ENCODE measurements around the gene LIN7B. TPM values are rescaled to one million over a fixed set of nuclear protein-coding genes. Genes with fewer than 3 reads are reported as not detected.
"Not testable (repeated sequence)": the region's sequence is repeated elsewhere in the genome, so short reads cannot be mapped to it uniquely, and the experiment has no call there.

LIN7B gene
- total and polyA plus RNA-seq, 9 donors = 9.6 to 14.4 (median 11.4) TPM

GRCh38 chr19:49118565-49119410 lies 4.6 kb downstream of the LIN7B start, which contains the start of gene C19orf73:
Gene C19orf73 (minus strand): TSS chr19:49119143. CDS start chr19:49119022, 121 bp downstream.
- WGBS (ENCODE audit: insufficient coverage) = 1% methylated on average over 74 of the region's 85 CpGs
- Histone ChIP-seq H3K27ac (ENCODE audit: low read length) (peak within 1 kb of the TSS; percentile 95), H3K27me3 (ENCODE audit: control insufficient read depth, insufficient read depth, low read length) (peaks cover 13% of the 10 kb centered on the region), H3K9me3 (replicated peaks; ENCODE audit: control insufficient read depth, low read depth, low read length) (no peaks in the 10 kb centered on the region), H3K36me3 (ENCODE audit: control insufficient read depth, insufficient read depth, low read length) (peaks cover 4% of the 10 kb centered on the region), H3K4me3 (ENCODE audit: low read length) (peak within 1 kb of the TSS; percentile 89), H3K4me1 (ENCODE audit: control insufficient read depth, insufficient read depth, low read length) (peaks cover 27% of the 10 kb centered on the region)
- DNase-seq = peak; percentile 97

- H3K27ac ChIP-seq (ENCODE audit: low read length) = peak within 1 kb of the TSS; percentile 95
- H3K4me3 ChIP-seq (ENCODE audit: low read length) = peak within 1 kb of the TSS; percentile 89
- peaks cover 13% of the 10 kb centered on the region for H3K27me3 ChIP-seq (ENCODE audit: control insufficient read depth, insufficient read depth, low read length)
- peaks cover 25% of the 10 kb centered on the region for H3K4me1 ChIP-seq (ENCODE audit: control insufficient read depth, insufficient read depth, low read length)
- peaks cover 4% of the 10 kb centered on the region for H3K36me3 ChIP-seq (ENCODE audit: control insufficient read depth, insufficient read depth, low read length)
- under 1% methylated on average over 79 of the region's 90 CpGs for WGBS (ENCODE audit: insufficient coverage)
- peak; percentile 76 for DNase-seq
- H3K9me3 ChIP-seq (replicated peaks; ENCODE audit: control insufficient read depth, low read depth, low read length) = no peaks in the 10 kb centered on the region
These were observed 5.5 kb downstream of the LIN7B start, which contains the start of gene PPFIA3 for GRCh38 chr19:49119411-49120324. Gene PPFIA3 (plus strand): TSS chr19:49119544. CDS start chr19:49127874, 8,330 bp downstream.

GRCh38 chr19:49120325-49120683 lies 6.1 kb downstream of the LIN7B start:
- DNase-seq = no peak
- no peaks in the 10 kb centered on the region for H3K9me3 ChIP-seq (replicated peaks; ENCODE audit: control insufficient read depth, low read depth, low read length)
- WGBS (ENCODE audit: insufficient coverage) = 7% methylated on average over 16 of the region's 16 CpGs
- H3K27me3 ChIP-seq (ENCODE audit: control insufficient read depth, insufficient read depth, low read length) = peaks cover 15% of the 10 kb centered on the region
- H3K4me1 ChIP-seq (ENCODE audit: control insufficient read depth, insufficient read depth, low read length) = peaks cover 25% of the 10 kb centered on the region
- no peak overlapping the region for H3K27ac ChIP-seq (ENCODE audit: low read length)
- H3K36me3 ChIP-seq (ENCODE audit: control insufficient read depth, insufficient read depth, low read length) = peaks cover 4% of the 10 kb centered on the region
- H3K4me3 ChIP-seq (ENCODE audit: low read length) = no peak overlapping the region

- no peak overlapping the region for H3K4me3 ChIP-seq (ENCODE audit: low read length)
- peaks cover 15% of the 10 kb centered on the region for H3K27me3 ChIP-seq (ENCODE audit: control insufficient read depth, insufficient read depth, low read length)
- DNase-seq = no peak
- H3K9me3 ChIP-seq (replicated peaks; ENCODE audit: control insufficient read depth, low read depth, low read length) = no peaks in the 10 kb centered on the region
- WGBS (ENCODE audit: insufficient coverage) = 80% methylated on average over 1 of the region's 2 CpGs
- H3K36me3 ChIP-seq (ENCODE audit: control insufficient read depth, insufficient read depth, low read length) = peaks cover 4% of the 10 kb centered on the region
- H3K27ac ChIP-seq (ENCODE audit: low read length) = no peak overlapping the region
- peaks cover 27% of the 10 kb centered on the region for H3K4me1 ChIP-seq (ENCODE audit: control insufficient read depth, insufficient read depth, low read length)
These were observed 6.7 kb downstream of the LIN7B start for GRCh38 chr19:49120868-49121267.

GRCh38 chr19:49121841-49122240 lies 7.7 kb downstream of the LIN7B start:
- Histone ChIP-seq H3K4me1 (ENCODE audit: control insufficient read depth, insufficient read depth, low read length) (peaks cover 27% of the 10 kb centered on the region), H3K27me3 (ENCODE audit: control insufficient read depth, insufficient read depth, low read length) (peaks cover 15% of the 10 kb centered on the region)
- H3K27ac ChIP-seq (ENCODE audit: low read length); H3K4me3 ChIP-seq (ENCODE audit: low read length); DNase-seq; H3K36me3 ChIP-seq (ENCODE audit: control insufficient read depth, insufficient read depth, low read length); H3K9me3 ChIP-seq (replicated peaks; ENCODE audit: control insufficient read depth, low read depth, low read length): not testable (repeated sequence)
- 78% methylated on average over 5 of the region's 10 CpGs for WGBS (ENCODE audit: insufficient coverage)

- whole genome bisulfite sequencing (ENCODE audit: insufficient coverage) = 83% methylated on average over 11 of the region's 11 CpGs
- peaks cover 15% of the 10 kb centered on the region for H3K27me3 ChIP-seq (ENCODE audit: control insufficient read depth, insufficient read depth, low read length)
- not testable (repeated sequence) for H3K27ac ChIP-seq (ENCODE audit: low read length)
These were observed 9.1 kb downstream of the LIN7B start for GRCh38 chr19:49123285-49123684.

GRCh38 chr19:49125025-49125731 lies 11.0 kb downstream of the LIN7B start:
- Histone ChIP-seq H3K4me3 (ENCODE audit: low read length) (no peak overlapping the region), H3K27ac (ENCODE audit: low read length) (no peak overlapping the region)

More at GRCh38 chr19:49123285-49123684, 9.1 kb downstream of the LIN7B start:
- H3K4me1 ChIP-seq (ENCODE audit: control insufficient read depth, insufficient read depth, low read length) = peaks cover 25% of the 10 kb centered on the region
- DNase-seq; H3K36me3 ChIP-seq (ENCODE audit: control insufficient read depth, insufficient read depth, low read length); H3K9me3 ChIP-seq (replicated peaks; ENCODE audit: control insufficient read depth, low read depth, low read length); H3K4me3 ChIP-seq (ENCODE audit: low read length): not testable (repeated sequence)

GRCh38 chr19:49126575-49126974 lies 12.4 kb downstream of the LIN7B start:
- Histone ChIP-seq H3K27ac (ENCODE audit: low read length) (no peak overlapping the region), H3K36me3 (ENCODE audit: control insufficient read depth, insufficient read depth, low read length) (no peaks in the 10 kb centered on the region), H3K4me3 (ENCODE audit: low read length) (no peak overlapping the region), H3K4me1 (ENCODE audit: control insufficient read depth, insufficient read depth, low read length) (peaks cover 25% of the 10 kb centered on the region), H3K27me3 (ENCODE audit: control insufficient read depth, insufficient read depth, low read length) (peaks cover 2% of the 10 kb centered on the region), H3K9me3 (replicated peaks; ENCODE audit: control insufficient read depth, low read depth, low read length) (no peaks in the 10 kb centered on the region)
- no peak for DNase-seq
- no CpG with 5 or more reads among the region's 4 CpGs for WGBS (ENCODE audit: insufficient coverage)

More at GRCh38 chr19:49125025-49125731, 11.0 kb downstream of the LIN7B start:
- Histone ChIP-seq H3K36me3 (ENCODE audit: control insufficient read depth, insufficient read depth, low read length) (no peaks in the 10 kb centered on the region), H3K4me1 (ENCODE audit: control insufficient read depth, insufficient read depth, low read length) (peaks cover 25% of the 10 kb centered on the region), H3K9me3 (replicated peaks; ENCODE audit: control insufficient read depth, low read depth, low read length) (no peaks in the 10 kb centered on the region), H3K27me3 (ENCODE audit: control insufficient read depth, insufficient read depth, low read length) (peaks cover 11% of the 10 kb centered on the region)
- peak; percentile 67 for DNase-seq
- WGBS (ENCODE audit: insufficient coverage) = 19% methylated on average over 16 of the region's 23 CpGs

GRCh38 chr19:49127225-49127624 lies 13.1 kb downstream of the LIN7B start:
- H3K36me3 ChIP-seq (ENCODE audit: control insufficient read depth, insufficient read depth, low read length); H3K27ac ChIP-seq (ENCODE audit: low read length); H3K4me3 ChIP-seq (ENCODE audit: low read length); DNase-seq; H3K9me3 ChIP-seq (replicated peaks; ENCODE audit: control insufficient read depth, low read depth, low read length); H3K27me3 ChIP-seq (ENCODE audit: control insufficient read depth, insufficient read depth, low read length): not testable (repeated sequence)
- peaks cover 25% of the 10 kb centered on the region for H3K4me1 ChIP-seq (ENCODE audit: control insufficient read depth, insufficient read depth, low read length)
- no CpG with 5 or more reads among the region's 12 CpGs for WGBS (ENCODE audit: insufficient coverage)
